Activated CD4-positive, alpha-beta T cell treated with anti-CD3 and anti-CD28 coated beads, Interleukin-2, Interleukin-6, amounts not matched to agents 100 ng/mL and 50 ng/mL, durations not matched to agents 16 hours and 8 hours (primary cell): ENCODE measurements around the gene VPS4B.

ENCODE experiments used
- DNase-seq: peaks from one replicate; pipeline ENCODE4 v3.0.0-alpha.2; 2020

VPS4B gene

DNA sequence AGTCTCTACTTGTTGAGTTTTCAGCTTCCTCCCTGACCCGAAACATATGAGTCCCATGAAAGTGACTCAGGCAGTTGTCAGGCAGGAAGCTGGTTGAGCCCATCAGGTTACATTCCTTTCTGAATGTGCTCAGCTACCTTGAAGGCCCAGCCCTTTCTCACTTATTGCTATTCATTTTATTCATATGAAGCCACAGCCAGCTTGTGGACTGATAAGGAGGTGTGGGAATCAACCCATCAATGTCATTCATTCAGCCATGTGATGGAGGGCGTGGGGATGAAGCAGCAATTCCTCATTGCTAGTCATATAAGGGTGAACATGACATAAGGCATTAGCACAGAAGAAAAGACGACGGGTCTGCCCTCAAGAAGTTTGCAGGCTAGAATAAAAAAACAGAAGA is 5.3 kb upstream of the VPS4B start:
- no peak for DNase-seq

DNA sequence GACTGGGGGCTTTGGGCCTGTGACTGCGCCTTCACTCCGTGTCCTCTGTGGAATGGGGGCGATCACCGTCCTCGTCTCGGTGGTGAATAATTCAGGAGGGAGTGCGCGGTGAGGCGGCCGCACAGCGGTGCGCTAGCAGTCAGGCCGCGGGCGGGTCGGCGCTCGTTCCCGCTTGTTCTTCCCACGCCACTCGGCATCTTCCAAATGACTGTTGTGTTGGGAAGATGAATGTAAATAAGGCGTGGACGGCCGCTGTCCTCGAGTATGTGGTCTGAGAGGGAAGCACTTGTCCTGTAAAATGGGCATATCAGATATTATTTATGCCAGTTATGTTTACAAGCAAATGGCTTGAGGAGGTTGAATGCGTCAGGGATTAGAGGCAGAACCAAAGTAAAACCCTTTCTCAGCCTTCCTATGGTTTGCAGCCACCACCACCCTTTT is 608 bp upstream of the VPS4B start:
- DNase-seq = no peak

DNA sequence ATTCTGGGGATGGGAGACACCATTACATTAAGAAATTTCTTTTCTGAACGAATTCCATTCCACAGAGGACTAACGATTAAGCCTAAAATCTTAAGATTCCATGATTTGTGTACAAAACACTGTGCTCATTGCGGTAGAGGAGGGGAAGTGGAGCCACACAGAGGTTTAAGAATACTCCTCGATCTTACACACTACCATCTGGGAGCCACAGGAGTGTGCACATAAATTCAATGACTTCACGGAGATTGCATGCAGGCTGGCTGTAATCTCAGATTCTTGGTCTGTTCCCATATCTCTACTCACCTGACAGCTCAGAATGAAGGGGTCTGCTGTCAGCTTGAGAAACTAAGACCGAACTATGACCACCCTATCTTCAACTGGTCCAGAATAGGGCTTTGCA is 762 bp downstream of the VPS4B start:
- DNase-seq = no peak

DNA sequence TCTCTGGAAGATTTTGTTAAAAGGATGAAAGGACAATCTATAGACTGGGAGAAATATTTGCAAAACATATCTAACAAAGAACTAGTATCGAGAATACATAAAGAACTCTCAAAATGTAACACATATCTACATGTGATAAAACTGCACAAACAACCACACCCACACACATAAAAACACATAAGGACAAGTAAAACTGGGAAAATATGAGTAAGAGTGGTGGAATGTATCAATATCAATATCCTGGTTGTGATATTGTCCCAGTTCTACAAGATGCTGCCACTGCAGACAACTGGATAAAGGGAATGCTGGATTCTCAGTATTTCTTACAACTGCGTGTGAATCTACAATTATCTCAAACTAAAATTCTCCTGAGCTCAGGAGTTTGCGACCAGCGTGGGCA is 9.3 kb downstream of the VPS4B start:
- no peak for DNase-seq

DNA sequence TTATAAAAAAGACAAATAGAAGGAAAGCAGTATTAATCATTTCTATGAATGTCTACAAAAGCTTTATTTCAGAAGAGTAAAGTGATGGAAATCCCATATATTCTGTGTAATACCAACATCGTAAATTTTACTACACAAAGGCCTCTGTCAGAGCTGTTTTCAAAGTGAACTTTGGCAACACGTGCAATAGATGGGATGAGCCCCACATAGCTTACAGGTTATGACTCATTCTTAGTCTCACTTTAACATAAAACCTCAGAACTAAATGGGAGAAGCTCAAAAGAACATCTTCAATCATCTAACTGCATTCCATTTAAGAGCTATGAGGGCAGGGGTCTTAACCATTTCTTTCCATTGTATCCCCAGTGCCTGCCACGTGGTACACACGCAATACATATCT is 11.5 kb downstream of the VPS4B start:
- DNase-seq = peak; percentile 51

DNA sequence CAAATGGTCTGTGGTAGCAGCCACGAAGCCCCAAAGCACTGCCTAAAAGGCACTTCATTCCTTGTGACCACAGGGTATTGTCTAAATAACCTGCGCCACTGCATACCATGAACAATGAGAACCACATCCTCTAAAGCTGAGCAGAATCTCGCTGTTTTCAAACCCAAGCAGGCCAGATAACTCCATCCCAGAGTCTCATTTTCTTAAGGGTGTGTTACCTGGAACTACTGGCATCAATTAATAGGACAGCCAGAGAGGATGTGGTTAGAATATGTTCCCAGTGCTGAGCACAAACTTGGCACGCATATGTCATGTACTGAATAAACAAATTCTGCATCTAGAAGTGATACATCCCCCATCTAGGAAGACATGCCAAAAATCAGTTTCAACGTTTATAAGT is 13.0 kb downstream of the VPS4B start:
- peak; percentile 51 for DNase-seq

DNA sequence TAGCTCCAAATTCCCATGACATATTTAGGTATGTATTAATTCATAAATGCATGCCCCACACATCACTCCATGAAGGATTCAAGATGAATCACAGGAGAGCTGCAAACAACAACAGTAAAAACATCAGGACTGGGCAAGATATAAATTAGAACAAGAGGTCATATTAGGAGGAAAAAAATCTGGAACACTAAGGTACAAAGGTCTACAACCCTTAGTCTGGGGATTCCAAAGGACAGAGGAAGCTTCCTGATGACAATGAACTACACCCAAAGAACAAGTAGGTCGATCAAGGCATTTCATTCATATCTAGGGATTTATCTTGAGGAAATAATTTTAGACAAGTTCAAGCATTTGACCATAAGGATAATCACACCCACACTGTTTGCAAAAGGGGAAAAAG is 14.5 kb downstream of the VPS4B start:
- DNase-seq = no peak

DNA sequence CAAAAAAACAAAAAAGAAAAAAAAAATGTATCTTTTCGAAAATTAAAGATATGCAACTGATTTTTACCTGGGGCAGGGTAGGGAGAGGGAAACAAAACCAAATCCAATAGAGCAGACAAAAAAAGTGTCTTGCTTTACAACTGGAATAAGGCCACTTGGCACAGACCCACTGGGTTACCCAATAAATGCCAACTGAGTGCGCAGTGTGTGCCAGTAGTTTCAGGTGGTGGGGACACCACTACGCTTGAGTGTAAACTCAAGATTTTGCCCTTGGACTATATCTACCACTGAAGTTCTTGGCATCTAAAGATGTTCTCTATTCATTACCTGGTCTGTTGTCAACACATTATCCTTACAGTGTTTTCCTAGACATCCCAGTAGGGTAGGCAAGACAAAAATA is 16.3 kb downstream of the VPS4B start:
- no peak for DNase-seq

DNA sequence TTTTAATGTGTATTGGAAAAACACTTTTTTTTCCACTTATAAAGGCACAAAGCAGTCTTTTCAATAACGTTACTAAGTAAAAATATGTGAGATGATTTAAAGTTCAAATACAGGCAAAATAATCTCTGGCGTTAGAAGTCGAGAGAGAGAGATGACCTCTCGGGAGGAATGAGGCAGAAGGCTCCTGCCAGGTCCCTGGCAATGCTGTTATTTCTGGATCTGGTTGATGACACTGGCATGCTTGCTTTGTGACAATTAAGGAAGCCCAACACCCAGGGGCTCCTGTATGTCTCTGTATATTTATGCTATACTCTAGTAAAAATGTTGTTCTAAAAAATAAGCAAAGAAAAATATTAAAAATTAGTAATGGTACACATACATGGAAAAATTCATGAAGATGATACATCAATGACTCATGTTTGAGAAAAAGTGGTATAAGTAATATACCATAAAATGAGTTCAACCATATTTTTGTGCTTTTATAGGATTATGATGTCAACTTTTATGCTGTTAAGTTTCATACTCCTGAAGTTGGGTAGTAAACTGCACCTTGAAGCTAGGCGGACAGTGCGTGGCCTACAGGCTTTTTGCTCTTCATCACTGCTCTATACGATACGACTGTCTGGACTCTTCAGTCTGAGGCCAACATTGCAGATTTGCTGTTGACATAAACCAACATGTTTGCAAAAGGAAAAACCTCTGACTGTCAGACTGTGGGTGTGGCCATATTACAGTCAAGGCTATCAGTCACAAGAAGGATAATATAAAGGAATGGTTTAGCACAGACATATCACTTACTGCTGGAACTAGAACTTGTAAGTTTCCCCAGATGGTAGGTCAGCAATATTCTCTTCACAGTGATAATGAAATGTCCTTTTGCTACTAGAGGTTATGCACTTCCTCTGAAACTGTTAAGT is 19.8 kb downstream of the VPS4B start:
- DNase-seq = no peak

DNA sequence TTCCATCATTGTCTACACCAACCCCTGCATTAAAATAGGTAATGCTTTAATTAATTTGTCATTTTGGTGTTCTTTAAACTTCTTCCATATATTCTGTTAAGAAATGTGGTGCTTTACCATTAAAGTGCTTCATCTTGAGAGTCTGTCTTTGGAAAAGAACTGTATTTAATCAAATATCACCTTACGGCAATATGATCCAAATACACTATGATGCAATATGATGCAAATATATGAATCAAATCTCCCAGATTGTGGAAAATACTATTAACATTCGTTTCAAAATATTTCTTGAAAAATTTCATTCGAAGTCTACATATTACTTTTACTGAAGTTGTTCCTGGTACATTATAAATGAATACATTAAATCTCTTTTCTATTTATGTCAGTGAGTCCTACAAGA is 23.0 kb downstream of the VPS4B start:
- no peak for DNase-seq

DNA sequence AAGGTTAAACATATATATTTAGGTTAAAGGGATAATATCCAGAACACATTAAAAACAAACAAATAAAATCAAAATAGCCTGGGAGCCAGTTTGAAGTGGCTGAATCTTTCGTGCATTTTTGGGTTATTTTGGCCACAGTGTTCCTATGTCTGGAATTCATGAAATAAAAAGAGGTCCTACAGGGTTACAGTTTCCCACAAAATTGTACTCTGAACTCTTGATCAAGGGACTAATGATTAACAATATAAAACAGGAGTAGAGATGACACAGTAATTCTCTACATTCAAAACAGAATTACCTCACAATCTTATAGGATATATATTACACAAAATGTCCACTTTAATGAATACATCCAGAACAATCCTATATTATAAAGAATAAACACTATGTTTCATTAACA is 24.9 kb downstream of the VPS4B start:
- DNase-seq = no peak

DNA sequence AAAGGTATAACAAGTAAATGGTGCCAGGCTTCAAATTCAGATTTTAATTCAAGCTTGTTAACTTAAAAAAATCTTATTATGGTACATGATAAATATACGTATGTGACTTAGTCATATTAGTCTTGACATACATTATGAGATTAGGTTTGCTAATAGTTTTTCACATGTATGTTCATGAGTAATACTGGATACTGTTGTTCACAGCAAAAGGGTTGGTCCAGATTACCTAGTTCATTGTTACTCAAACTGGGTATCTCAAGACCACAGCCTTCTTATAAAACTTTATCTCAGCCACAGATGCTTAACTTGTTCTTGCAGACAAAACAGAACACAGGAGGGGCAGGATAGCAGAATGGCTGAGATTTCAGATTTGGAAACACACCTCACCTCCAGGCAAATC is 26.8 kb downstream of the VPS4B start:
- no peak for DNase-seq

DNA sequence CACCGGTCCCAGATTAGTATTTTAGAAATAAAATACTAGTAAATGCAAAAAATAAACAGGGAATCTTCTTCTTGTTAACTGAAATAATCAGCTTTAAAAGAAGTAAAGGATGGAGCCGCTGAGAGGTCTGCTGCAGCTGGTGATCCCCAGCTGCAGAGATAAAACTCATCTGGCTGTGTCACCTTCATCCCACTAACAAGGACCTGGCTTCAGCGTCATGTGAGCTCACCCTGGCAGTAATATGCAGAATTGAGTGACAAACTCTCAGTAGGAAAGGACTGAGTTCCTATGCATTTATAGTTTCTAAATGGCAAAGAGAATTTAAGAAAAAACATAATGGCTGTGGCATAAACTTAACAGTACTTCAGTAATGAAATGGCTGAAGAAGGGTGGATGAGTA is 27.3 kb downstream of the VPS4B start:
- DNase-seq = no peak

DNA sequence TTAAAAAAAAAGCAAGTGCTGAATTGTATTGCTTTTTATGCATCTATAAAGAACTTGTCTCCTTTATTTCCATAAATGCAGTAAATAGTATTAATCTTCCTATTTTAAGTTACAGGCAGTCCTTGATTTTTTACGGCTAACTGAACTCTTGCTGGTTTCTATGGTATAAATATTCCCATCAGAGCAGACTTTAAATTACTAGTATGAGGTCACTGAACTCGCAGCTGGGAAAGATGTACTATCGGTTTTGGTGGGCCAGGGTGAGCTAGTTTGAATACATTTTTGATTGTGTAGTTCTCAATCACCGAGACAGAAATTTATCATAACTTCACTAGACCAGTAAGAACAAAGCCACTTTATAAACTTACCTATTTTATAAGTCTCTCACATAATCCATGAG is 34.4 kb downstream of the VPS4B start:
- DNase-seq = no peak

DNA sequence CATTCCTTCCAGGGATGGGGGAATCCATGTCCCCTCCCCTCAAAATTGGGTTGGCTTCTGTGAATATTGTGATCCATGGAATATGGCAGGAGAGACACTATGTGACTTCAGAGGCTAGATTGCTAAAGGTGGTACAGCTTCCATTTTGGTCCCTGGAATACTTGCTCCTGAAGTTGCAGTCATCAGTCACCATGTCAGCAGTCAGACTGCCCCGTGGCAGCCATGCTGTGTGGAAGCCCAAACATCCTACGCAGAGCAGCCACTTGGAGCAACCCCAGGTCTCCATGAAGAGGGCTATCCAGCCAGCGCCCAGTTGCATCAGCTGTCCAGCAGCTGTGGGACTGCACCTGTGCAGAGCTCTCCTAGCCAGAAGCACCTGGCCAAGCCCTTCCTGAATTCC is 39.4 kb downstream of the VPS4B start:
- DNase-seq = no peak

DNA sequence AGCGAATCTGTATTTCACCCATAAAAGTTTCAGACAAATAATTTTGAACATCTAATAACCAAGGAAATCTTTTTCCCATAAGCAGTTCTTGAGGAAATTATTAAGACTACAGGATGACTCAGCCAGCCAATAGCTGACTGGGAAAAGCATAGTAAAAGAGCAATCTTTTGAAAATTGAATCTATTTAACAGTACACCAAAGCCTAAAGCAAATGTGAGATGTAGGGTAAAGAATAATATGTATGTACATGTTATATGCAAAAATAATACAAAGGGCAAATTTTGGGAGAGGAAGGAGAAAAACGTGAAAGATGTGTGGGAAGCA is 42.7 kb downstream of the VPS4B start:
- no peak for DNase-seq

DNA sequence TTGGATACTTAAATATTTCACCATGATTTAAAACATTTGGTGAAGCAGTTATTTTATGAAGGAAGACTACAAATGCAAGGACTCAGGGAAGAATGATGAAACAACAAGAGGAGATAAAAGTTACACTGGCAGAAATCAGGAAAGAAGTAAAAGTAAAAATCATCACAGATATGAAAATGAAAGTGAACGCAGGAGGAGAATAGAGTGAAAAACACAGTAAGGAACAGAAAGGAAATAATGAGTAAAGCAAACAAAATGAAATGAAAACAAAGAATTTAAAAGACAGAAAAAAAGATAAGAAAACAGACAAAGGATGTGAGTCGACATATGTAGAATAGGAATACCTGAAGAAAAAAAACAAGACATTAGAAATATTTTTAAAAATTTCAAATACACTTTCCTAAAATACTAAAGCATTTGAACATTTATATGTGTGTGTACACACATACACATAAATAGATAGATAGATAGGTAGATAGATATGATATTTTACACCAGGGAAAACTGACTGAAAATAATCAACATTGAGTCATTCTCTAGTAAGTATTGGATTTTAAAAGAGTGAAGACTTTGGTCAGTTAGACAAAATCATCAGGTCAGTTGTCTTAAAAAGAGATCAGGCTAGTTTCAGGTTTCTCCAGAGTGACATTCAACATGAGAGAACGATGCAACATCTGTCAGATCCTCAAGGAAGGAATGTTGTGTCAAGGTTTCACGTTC is 43.2 kb downstream of the VPS4B start:
- DNase-seq = peak; percentile 19

DNA sequence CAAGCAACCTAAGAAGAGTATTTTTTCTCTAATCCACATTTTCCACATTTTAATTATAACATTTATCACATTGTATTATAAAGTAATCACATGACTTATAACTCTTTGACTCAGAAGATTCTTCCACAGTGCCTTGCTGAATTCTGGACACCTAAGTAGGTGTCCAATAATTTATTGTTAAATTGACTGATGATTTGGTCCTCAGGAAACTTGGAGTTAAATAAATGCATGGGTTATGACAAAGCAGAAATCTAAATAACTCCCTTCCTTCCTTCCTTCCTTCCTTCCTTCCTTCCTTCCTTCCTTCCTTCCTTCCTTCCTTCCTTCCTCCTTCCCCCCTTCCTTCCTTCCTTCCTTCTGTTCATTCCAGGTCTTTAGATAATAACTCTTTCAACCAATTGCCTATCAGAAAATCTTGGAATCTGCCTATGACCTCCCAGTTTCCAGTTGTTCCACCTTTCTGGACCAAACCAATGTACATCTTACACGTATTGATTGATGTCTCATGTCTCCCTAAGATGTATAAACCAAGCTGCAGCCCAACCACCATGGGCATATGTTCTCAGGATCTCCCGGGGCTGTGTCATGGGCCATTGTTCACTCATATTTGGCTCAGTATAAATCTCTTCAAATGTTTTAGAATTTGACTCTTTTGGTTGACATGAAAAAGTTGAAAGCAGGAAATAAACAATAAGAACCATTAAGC is 44.8 kb downstream of the VPS4B start:
- DNase-seq = no peak

DNA sequence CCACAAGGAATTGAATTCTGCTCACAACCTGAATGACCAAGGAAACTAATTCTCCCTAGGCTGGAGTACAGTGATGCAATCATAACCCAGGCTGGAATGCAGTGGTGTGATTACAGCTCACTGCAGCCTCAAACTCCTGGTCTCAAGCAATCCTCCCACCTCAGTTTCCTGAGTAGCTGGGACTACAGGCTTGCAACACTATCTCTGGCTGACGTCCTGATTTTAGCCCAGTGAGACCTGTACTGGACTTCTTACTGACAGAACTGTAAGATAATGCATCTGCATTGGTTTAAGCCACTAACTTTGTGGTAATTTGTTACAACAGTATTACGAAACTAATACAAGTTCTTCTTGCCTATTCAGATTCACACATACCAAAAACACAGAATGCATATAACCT is 45.7 kb downstream of the VPS4B start:
- no peak for DNase-seq

DNA sequence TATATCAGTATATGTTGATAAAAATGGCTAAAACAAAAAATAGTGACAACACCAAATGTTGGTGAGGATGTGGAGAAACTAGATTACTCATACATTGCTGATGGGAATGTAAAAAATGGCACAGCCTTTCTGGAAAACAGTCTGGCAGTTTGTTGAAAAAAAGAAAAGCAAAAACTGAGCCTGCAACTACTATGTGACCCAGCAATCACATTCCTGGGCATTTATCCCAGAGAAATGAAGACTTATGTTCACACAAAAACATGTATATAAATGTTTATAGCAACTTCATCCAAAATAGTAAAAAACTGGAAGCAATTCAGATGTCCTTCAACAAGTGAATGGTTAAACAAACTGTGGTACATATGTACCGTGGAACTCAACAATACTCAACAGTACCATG is 47.7 kb downstream of the VPS4B start:
- DNase-seq = no peak

DNA sequence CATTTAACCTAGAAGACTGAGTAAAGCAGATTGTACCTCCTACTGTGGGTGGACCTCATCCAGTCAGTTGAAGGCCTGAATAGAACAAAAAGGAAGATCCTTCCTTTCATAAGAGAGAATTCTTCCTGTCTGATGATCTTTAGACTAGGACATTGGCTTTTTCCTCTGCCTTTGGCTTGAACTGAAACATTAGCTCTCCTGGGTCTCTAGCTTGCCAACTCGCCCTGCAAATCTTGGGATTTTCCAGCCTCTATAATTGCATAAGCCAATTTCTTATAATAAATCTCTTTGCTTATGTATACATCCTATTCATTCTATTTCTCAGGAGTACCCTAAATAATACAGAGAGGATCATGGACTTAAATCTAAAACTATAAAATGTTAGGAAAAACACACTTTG is 49.1 kb downstream of the VPS4B start:
- DNase-seq = no peak

DNA sequence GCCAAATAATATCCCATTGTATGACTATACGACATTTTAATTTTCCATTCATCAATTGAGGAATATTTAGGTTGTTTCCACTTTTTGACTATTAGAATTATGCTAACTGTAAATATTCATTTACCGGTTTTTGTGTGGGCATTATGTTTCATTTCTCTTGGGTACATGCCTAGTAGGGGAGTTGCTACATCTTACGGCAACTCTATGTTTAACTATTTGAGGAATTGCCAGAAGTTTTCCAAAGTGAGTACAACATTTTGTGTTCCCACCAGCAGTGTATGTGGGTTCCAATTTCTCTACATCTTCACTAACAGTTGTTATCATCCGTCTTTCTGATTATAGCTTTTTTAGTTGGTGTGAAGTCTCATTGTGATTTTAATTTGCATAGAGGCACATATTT is 53.7 kb downstream of the VPS4B start:
- no peak for DNase-seq

DNA sequence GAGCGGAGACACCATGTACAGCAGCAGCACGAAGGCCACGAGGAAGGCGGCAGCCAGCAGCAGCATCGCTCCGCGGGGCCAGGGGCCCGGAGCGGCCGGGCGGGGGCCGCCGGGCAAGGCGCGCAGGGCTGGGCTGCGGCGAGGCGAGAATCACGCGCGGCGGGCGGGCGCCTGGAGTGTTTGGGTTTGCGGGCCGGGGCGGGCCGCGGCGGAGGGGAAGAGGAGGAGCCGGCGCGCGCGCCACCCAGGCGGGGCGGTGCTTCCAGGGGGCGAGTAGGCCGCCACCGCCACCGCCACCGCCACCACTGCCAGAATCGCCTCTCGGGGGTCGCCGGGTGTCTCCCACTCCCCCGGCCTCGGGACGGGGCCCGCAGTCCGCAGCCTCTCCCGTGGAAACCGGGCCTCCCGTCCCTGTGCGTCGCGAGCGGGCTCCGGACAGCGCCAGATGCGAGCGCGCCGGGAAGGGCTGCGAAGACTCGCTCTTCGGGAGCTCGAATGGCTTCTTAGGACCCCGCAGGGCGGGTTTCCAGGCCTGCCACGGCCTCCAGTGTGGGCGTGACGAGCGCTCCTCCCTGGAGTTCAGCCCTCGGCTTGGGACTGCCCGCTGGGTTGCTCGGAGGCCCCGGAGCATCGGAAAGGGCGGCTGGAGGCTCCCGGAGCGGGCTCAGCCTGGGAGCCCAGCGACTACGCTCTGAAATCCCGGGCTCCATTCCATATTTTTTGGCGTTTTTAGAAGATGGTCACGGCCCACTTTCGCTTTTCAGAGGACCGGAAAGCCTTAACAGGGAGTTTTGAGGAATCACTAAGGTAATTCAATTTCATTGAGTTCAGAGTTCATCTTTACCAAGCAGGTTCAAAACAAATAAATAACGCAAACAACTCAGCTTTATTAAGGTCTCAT is 55.0 kb downstream of the VPS4B start, which contains the start of gene KDSR:
TSS of gene KDSR (minus strand) at position 154 of the 901 bp plus-strand sequence. CDS start at position 66, 88 bp downstream.
- DNase-seq = peak; percentile 89
